ENCODE data around the gene YJU2. TPM values are rescaled to one million over a fixed set of nuclear protein-coding genes. Genes with fewer than 3 reads are reported as not detected.

Gene YJU2
- total RNA-seq, 1 experiment from 2014 or later = 28.1 TPM

Other genes with a start within 250 kb of the YJU2 start
- 15.1 and 20.0 TPM in 2 replicates for gene PIAS4, start 239.3 kb upstream of the YJU2 start, total RNA-seq (2014; rRNA removed; shearing (Covaris generic))
- gene ZBTB7A, start 180.2 kb upstream of the YJU2 start, total RNA-seq (2014; rRNA removed; shearing (Covaris generic)) = 8.8 and 17.2 TPM in 2 replicates
- 105 and 124 TPM in 2 replicates for gene MAP2K2, start 123.0 kb upstream of the YJU2 start, total RNA-seq (2014; rRNA removed; shearing (Covaris generic))
- gene CREB3L3, start 93.4 kb upstream of the YJU2 start, total RNA-seq (2014; rRNA removed; shearing (Covaris generic)) = not detected in 2 replicates
- 16.4 and 18.5 TPM in 2 replicates for gene SIRT6, start 64.5 kb upstream of the YJU2 start, total RNA-seq (2014; rRNA removed; shearing (Covaris generic))
- gene ANKRD24, start 64.4 kb upstream of the YJU2 start, total RNA-seq (2014; rRNA removed; shearing (Covaris generic)) = 0.20 and 0.42 TPM in 2 replicates
- 0.63 and 1.3 TPM in 2 replicates for gene EBI3, start 17.6 kb upstream of the YJU2 start, total RNA-seq (2014; rRNA removed; shearing (Covaris generic))
- gene SHD, start 32.2 kb downstream of the YJU2 start, total RNA-seq (2014; rRNA removed; shearing (Covaris generic)) = not detected in 2 replicates
- gene TMIGD2, start 55.3 kb downstream of the YJU2 start, total RNA-seq (2014; rRNA removed; shearing (Covaris generic)) = not detected in 2 replicates
- 9.7 and 10.0 TPM in 2 replicates for gene FSD1, start 57.5 kb downstream of the YJU2 start, total RNA-seq (2014; rRNA removed; shearing (Covaris generic))
- 2.3 and 3.6 TPM in 2 replicates for gene STAP2, start 91.7 kb downstream of the YJU2 start, total RNA-seq (2014; rRNA removed; shearing (Covaris generic))
- 1.3 and 2.7 TPM in 2 replicates for gene MPND, start 96.5 kb downstream of the YJU2 start, total RNA-seq (2014; rRNA removed; shearing (Covaris generic))
- 46.6 and 62.9 TPM in 2 replicates for gene SH3GL1, start 153.5 kb downstream of the YJU2 start, total RNA-seq (2014; rRNA removed; shearing (Covaris generic))
- gene CHAF1A, start 155.6 kb downstream of the YJU2 start, total RNA-seq (2014; rRNA removed; shearing (Covaris generic)) = 26.5 and 44.1 TPM in 2 replicates
- gene UBXN6, start 210.7 kb downstream of the YJU2 start, total RNA-seq (2014; rRNA removed; shearing (Covaris generic)) = 48.4 and 75.4 TPM in 2 replicates
- 21.4 and 26.4 TPM in 2 replicates for gene HDGFL2, start 225.2 kb downstream of the YJU2 start, total RNA-seq (2014; rRNA removed; shearing (Covaris generic))